ENCODE measurements around the gene OSBPL9. TPM values are rescaled to one million over a fixed set of nuclear protein-coding genes. Genes with fewer than 3 reads are reported as not detected.

Gene OSBPL9
- total RNA-seq, 2 experiments from 2014 or later = 58.6 to 87.8 TPM

DNA sequence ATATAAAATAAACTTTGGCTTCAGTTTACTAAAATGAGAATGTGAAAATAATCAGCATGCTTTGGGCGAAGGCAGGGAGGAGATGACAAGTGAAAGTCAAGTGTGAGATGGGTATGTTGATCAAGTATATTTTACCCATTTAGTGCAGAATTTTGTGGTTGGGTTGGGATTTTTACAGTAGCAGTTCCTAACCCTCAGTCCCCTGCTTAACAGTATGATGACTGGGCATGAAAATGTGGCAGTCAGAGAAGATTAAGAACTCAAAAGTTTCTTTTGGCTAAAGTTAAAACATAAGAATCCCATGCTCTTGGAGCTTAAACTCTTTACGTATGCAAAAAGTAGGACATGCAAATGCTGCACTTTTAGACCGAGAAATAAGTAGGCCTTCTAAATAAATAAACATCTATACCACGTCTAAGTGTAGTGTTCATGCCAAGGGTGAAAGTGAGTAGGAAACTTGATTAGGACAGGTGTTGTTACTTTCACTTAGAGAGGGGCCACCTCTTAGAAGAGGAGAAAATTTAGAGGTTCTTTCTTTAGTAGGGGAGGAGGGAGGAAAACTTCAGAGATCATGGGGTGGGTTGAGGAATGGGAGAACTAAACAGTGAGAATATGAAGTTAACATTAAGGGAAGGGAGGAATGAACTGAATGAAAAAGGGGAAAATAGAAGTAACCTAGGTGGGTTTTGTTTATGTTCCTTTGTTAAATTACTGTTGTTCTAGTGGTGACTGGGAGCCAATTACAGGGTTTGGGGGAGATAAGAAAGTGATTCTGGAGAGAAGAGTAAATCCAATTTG lies 127.8 kb downstream of the OSBPL9 start:
- no TSS peak for BruUV-seq (replicated peaks)
- peaks cover 26% of the 10 kb centered on the region; the same call in 1 of the 2 replicates for H3K79me2 ChIP-seq (ENCODE audit: insufficient read depth, low read depth, low read length)

GRCh38 chr1:51745304-51745570 lies 128.3 kb downstream of the OSBPL9 start:
- intact Hi-C loops (cut with micrococcal nuclease; ENCODE audit: unreplicated experiment) = no loop called here
- no peak overlapping the region for H3K27ac ChIP-seq (ENCODE audit: low read depth, low read length, poor library complexity, severe bottlenecking)
- no peak for DNase-seq (ENCODE audit: low spot score)
- no peak overlapping the region for H3K4me2 ChIP-seq (ENCODE audit: low read length)
- peaks cover 7% of the 10 kb centered on the region for H3K4me1 ChIP-seq (ENCODE audit: insufficient read depth, low read length, poor library complexity, severe bottlenecking)
- no peak overlapping the region for H3K4me3 ChIP-seq (ENCODE audit: low read depth, low read length, poor library complexity, severe bottlenecking)
- CTCF ChIA-PET (ENCODE audit: unreplicated experiment) = no interaction called here
- H3K36me3 ChIP-seq (ENCODE audit: insufficient read depth, low read length) = peaks cover 34% of the 10 kb centered on the region
- POLR2A ChIA-PET = interaction anchor here (0.7 to 0.8 kb wide), 2 partner anchors 8 to 13 kb away, joined by 3 to 5 read pairs; no protein-coding TSS in a partner anchor
- no peak for TF ChIP-seq EZH2phosphoT487 (IDR thresholded peaks at IDR 0.05; ENCODE audit: borderline replicate concordance, low read depth, low read length)
- no peak for TF ChIP-seq CTCF (conservative IDR thresholded peaks at IDR 0.05; ENCODE audit: low read length)
- no peaks in the 10 kb centered on the region for H3K9me2 ChIP-seq (ENCODE audit: insufficient read depth, low read length)
- BruUV-seq (replicated peaks) = no TSS peak
- H3K79me2 ChIP-seq (ENCODE audit: insufficient read depth, low read depth, low read length) = peaks cover 20% of the 10 kb centered on the region; the same call in 1 of the 2 replicates
- H4K20me1 ChIP-seq (ENCODE audit: insufficient read depth, low read length) = 0 out of 2 replicates have a peak, but pooled peaks cover 7% of the 10 kb centered on the region
- H2AFZ ChIP-seq (ENCODE audit: low read length) = no peak overlapping the region
- H3K9me3 ChIP-seq (ENCODE audit: low read length) = no peaks in the 10 kb centered on the region

More for the DNA sequence above, 127.8 kb downstream of the OSBPL9 start:
- Histone ChIP-seq H2AFZ (ENCODE audit: low read length) (no peak overlapping the region), H3K9me3 (ENCODE audit: low read length) (no peaks in the 10 kb centered on the region), H3K9me2 (ENCODE audit: insufficient read depth, low read length) (no peaks in the 10 kb centered on the region), H4K20me1 (ENCODE audit: insufficient read depth, low read length) (peaks cover 7% of the 10 kb centered on the region; the same call in 1 of the 2 replicates), H3K4me2 (ENCODE audit: low read length) (no peak overlapping the region), H3K4me1 (ENCODE audit: insufficient read depth, low read length, poor library complexity, severe bottlenecking) (peaks cover 9% of the 10 kb centered on the region), H3K27ac (ENCODE audit: low read depth, low read length, poor library complexity, severe bottlenecking) (no peak overlapping the region), H3K36me3 (ENCODE audit: insufficient read depth, low read length) (peaks cover 30% of the 10 kb centered on the region), H3K4me3 (ENCODE audit: low read depth, low read length, poor library complexity, severe bottlenecking) (no peak overlapping the region)
- CTCF ChIA-PET (ENCODE audit: unreplicated experiment) = no interaction called here
- intact Hi-C loops (cut with micrococcal nuclease; ENCODE audit: unreplicated experiment) = no loop called here
- POLR2A ChIA-PET = no interaction called here
- no peak for DNase-seq (ENCODE audit: low spot score)
- TF ChIP-seq CTCF (conservative IDR thresholded peaks at IDR 0.05; ENCODE audit: low read length) = no peak
- TF ChIP-seq EZH2phosphoT487 (IDR thresholded peaks at IDR 0.05; ENCODE audit: borderline replicate concordance, low read depth, low read length) = no peak

DNA sequence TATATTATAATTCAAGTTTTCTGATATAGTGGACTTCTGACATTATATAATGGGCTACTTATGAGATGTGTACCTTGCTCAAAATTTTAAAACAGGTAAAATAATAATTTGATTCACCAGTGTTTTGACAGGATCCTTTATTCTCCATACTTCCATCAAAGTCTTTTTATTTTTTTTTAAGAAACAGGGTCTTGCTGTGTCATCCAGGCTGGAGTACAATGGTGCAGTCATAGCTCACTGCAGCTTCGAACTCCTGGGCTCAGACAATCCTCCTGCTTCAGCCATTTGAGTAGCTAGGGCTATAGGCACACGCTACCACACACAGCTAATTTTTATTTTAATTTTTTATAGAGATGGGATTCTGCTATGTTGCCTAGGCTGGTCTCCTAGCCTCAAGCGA lies 132.3 kb downstream of the OSBPL9 start:
- Histone ChIP-seq H4K20me1 (ENCODE audit: insufficient read depth, low read length) (0 out of 2 replicates have a peak, but pooled peaks cover 7% of the 10 kb centered on the region), H3K4me1 (ENCODE audit: insufficient read depth, low read length, poor library complexity, severe bottlenecking) (no peaks in the 10 kb centered on the region), H3K9me3 (ENCODE audit: low read length) (no peaks in the 10 kb centered on the region), H2AFZ (ENCODE audit: low read length) (no peak overlapping the region), H3K9me2 (ENCODE audit: insufficient read depth, low read length) (no peaks in the 10 kb centered on the region), H3K4me3 (ENCODE audit: low read depth, low read length, poor library complexity, severe bottlenecking) (no peak overlapping the region), H3K27ac (ENCODE audit: low read depth, low read length, poor library complexity, severe bottlenecking) (no peak overlapping the region), H3K79me2 (ENCODE audit: insufficient read depth, low read depth, low read length) (0 out of 2 replicates have a peak, but pooled peaks cover 4% of the 10 kb centered on the region), H3K4me2 (ENCODE audit: low read length) (no peak overlapping the region), H3K36me3 (ENCODE audit: insufficient read depth, low read length) (peaks cover 60% of the 10 kb centered on the region)
- ChIA-PET POLR2A (no interaction called here), CTCF (ENCODE audit: unreplicated experiment) (no interaction called here)
- intact Hi-C loops (cut with micrococcal nuclease; ENCODE audit: unreplicated experiment) = no loop called here
- no TSS peak for BruUV-seq (replicated peaks)
- no peak for DNase-seq (ENCODE audit: low spot score)
- TF ChIP-seq CTCF (conservative IDR thresholded peaks at IDR 0.05; ENCODE audit: low read length) = no peak
- no peak for TF ChIP-seq EZH2phosphoT487 (IDR thresholded peaks at IDR 0.05; ENCODE audit: borderline replicate concordance, low read depth, low read length)

Measured in OCI-LY7 (cell line).